HG03280 (cell line): ENCODE measurements around the gene ATOH8.

ENCODE experiments used
- ATAC-seq: cut with Tn5 transposase; IDR thresholded peaks from one replicate; pipeline ENCODE4 v1.9.1; 2021; ENCODE audit warnings: mild to moderate bottlenecking, moderate library complexity; ENCODE audit not compliant: unreplicated experiment

Gene ATOH8

GRCh38 chr2:85781013-85781332 lies 27.2 kb downstream of the ATOH8 start:
- ATAC-seq: no peak

- no peak for ATAC-seq
Observed at GRCh38 chr2:85783796-85784195, 30.0 kb downstream of the ATOH8 start.

GRCh38 chr2:85784474-85784986 lies 30.7 kb downstream of the ATOH8 start:
- no peak for ATAC-seq

GRCh38 chr2:85785027-85785822 lies 31.4 kb downstream of the ATOH8 start:
- ATAC-seq: no peak

- ATAC-seq: no peak
Observed at GRCh38 chr2:85785871-85786270, 32.1 kb downstream of the ATOH8 start.

GRCh38 chr2:85786444-85786843 lies 32.7 kb downstream of the ATOH8 start:
- ATAC-seq: no peak

- no peak for ATAC-seq
Observed at GRCh38 chr2:85786865-85787264, 33.1 kb downstream of the ATOH8 start.

GRCh38 chr2:85787282-85787980 lies 33.6 kb downstream of the ATOH8 start:
- no peak for ATAC-seq

GRCh38 chr2:85787981-85788340 lies 34.2 kb downstream of the ATOH8 start:
- no peak for ATAC-seq

- ATAC-seq: no peak
Observed at GRCh38 chr2:85788603-85789002, 34.8 kb downstream of the ATOH8 start.

- ATAC-seq: no peak
Observed at GRCh38 chr2:85789271-85789670, 35.5 kb downstream of the ATOH8 start.

GRCh38 chr2:85790032-85790431 lies 36.2 kb downstream of the ATOH8 start:
- no peak for ATAC-seq

GRCh38 chr2:85790499-85791188 lies 36.9 kb downstream of the ATOH8 start:
- no peak for ATAC-seq

- ATAC-seq: no peak
Observed at GRCh38 chr2:85791704-85792565, 38.1 kb downstream of the ATOH8 start.

- ATAC-seq: no peak
Observed at GRCh38 chr2:85792783-85793441, 39.1 kb downstream of the ATOH8 start.

GRCh38 chr2:85793584-85793983 lies 39.8 kb downstream of the ATOH8 start:
- no peak for ATAC-seq

GRCh38 chr2:85794038-85794441 lies 40.2 kb downstream of the ATOH8 start:
- ATAC-seq: no peak

- ATAC-seq: no peak
Observed at GRCh38 chr2:85794491-85795121, 40.8 kb downstream of the ATOH8 start.

- no peak for ATAC-seq
Observed at GRCh38 chr2:85795331-85796045, 41.7 kb downstream of the ATOH8 start.
